ENCODE measurements around the gene AKAIN1.

- TF ChIP-seq POLR2AphosphoS5 (IDR thresholded peaks at IDR 0.05; ENCODE audit: low read depth, low read length), result no peak
- no peak for TF ChIP-seq REST (IDR thresholded peaks at IDR 0.05; ENCODE audit: low read depth, low read length)
- TF ChIP-seq USF2 (IDR thresholded peaks at IDR 0.05; ENCODE audit: borderline replicate concordance, low read depth, low read length), result no peak
- TF ChIP-seq, protein P1, sequence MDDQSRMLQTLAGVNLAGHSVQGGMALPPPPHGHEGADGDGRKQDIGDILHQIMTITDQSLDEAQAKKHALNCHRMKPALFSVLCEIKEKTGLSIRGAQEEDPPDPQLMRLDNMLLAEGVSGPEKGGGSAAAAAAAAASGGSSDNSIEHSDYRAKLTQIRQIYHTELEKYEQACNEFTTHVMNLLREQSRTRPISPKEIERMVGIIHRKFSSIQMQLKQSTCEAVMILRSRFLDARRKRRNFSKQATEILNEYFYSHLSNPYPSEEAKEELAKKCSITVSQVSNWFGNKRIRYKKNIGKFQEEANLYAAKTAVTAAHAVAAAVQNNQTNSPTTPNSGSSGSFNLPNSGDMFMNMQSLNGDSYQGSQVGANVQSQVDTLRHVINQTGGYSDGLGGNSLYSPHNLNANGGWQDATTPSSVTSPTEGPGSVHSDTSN (IDR thresholded peaks at IDR 0.05), result no peak
- TF ChIP-seq, protein P2, sequence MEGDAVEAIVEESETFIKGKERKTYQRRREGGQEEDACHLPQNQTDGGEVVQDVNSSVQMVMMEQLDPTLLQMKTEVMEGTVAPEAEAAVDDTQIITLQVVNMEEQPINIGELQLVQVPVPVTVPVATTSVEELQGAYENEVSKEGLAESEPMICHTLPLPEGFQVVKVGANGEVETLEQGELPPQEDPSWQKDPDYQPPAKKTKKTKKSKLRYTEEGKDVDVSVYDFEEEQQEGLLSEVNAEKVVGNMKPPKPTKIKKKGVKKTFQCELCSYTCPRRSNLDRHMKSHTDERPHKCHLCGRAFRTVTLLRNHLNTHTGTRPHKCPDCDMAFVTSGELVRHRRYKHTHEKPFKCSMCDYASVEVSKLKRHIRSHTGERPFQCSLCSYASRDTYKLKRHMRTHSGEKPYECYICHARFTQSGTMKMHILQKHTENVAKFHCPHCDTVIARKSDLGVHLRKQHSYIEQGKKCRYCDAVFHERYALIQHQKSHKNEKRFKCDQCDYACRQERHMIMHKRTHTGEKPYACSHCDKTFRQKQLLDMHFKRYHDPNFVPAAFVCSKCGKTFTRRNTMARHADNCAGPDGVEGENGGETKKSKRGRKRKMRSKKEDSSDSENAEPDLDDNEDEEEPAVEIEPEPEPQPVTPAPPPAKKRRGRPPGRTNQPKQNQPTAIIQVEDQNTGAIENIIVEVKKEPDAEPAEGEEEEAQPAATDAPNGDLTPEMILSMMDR (IDR thresholded peaks at IDR 0.05), result no peak
- no peak for TF ChIP-seq JUND (IDR thresholded peaks at IDR 0.05)
- TF ChIP-seq EZH2phosphoT487 (IDR thresholded peaks at IDR 0.05; ENCODE audit: borderline replicate concordance, low read depth), result no peak
- TF ChIP-seq EP300 (IDR thresholded peaks at IDR 0.05; ENCODE audit: borderline replicate concordance in 1 of 2, low read depth in 1 of 2, low read length in 1 of 2), result no peak
- TF ChIP-seq MEF2A (IDR thresholded peaks at IDR 0.05; ENCODE audit: borderline replicate concordance, low read depth), result no peak
- TF ChIP-seq MXI1 (IDR thresholded peaks at IDR 0.05; ENCODE audit: low read depth, low read length), result no peak
- no peak for TF ChIP-seq TEAD4 (IDR thresholded peaks at IDR 0.05; ENCODE audit: borderline replicate concordance, insufficient read depth)
- TF ChIP-seq RAD21 (IDR thresholded peaks at IDR 0.05; ENCODE audit: low read length), result no peak
Measured at GRCh38 chr18:5180254-5180653, 16.8 kb downstream of the AKAIN1 start.
